HCT116 (cell line): ENCODE data around the gene IL1RAPL1. TPM values are rescaled to one million over a fixed set of nuclear protein-coding genes. Genes with fewer than 3 reads are reported as not detected.

Source experiments
- ATAC-seq: fragments of 200-7000 bp; cut with Tn5 transposase; 2 replicates; pipeline ENCODE4 v1.9.1; 2020; ENCODE audit warnings: mild to moderate bottlenecking, moderate library complexity
- BruUV-seq: library from RNA; stranded (reverse); fragments of 400-500 nt; replicated peaks from 2 replicates; lab custom pipeline; 2021; lab: Mats Ljungman, UMichigan
- CTCF ChIA-PET: fragments of 300-600 bp; sonication (Branson Sonifier 250); formaldehyde crosslinking; loops from one replicate; lab custom pipeline; 2021; ENCODE audit warnings: antibody characterized with exemption; lab: Charles Lee
- POLR2A ChIA-PET: fragments of 300-600, 350-600 bp; sonication (Branson Sonifier 250); formaldehyde crosslinking; loops from one replicate; lab custom pipeline; 2021; ENCODE audit warnings: antibody characterized with exemption; lab: Charles Lee
- RAD21 ChIA-PET, 2 experiments: fragments of 300-600 bp; sonication (Branson Sonifier 250); formaldehyde crosslinking; loops; one replicate each; lab custom pipeline; 2023; ENCODE audit warnings: low total read pairs in 2 of 2; ENCODE audit not compliant: uncharacterized antibody in 2 of 2, unreplicated experiment in 2 of 2, low non-redundant PET in 1 of 2; lab: Charles Lee
- DNase-seq: peaks from one replicate; pipeline ENCODE4 v3.0.0-alpha.2; 2010; ENCODE audit warnings: low read depth, low spot score
- H2AFZ ChIP-seq: fragments of 200-600 bp; shearing (Covaris generic), sonication (generic); 2 replicates; pipeline ENCODE4 v1.6.1; 2017; ENCODE audit warnings: low read depth, mixed run types, mixed read lengths, antibody characterized with exemption, low read length; ENCODE audit not compliant: poor library complexity, severe bottlenecking
- H3K27ac ChIP-seq: 2 replicates; pipeline ENCODE4 v1.5.1; 2012; ENCODE audit warnings: low read depth, low read length
- H3K27me3 ChIP-seq: fragments of 200-600 bp; sonication (generic); 2 replicates; pipeline ENCODE4 v1.6.1; 2016; ENCODE audit warnings: mixed run types, low read length, mixed read lengths; ENCODE audit not compliant: insufficient read depth
- H3K36me3 ChIP-seq, 2 experiments: fragments of 200-500 bp in 1 of 2; fragments of 200-600 bp in 1 of 2; sonication (Bioruptor generic) in 1 of 2; sonication (generic) in 1 of 2; 2 replicates each; pipeline versions ENCODE4 v1.5.1 to v1.6.1; 2014 to 2016; ENCODE audit warnings: low read length in 2 of 2, inconsistent platforms in 1 of 2, mixed read lengths in 1 of 2, mixed run types in 1 of 2; ENCODE audit not compliant: insufficient read depth in 2 of 2, control insufficient read depth in 1 of 2
- H3K4me1 ChIP-seq, 2 experiments: fragments of 200-600 bp in 1 of 2; sonication (generic) in 1 of 2; 2 replicates each; pipeline versions ENCODE4 v1.5.1 to v1.6.1; 2012 to 2017; ENCODE audit warnings: low read length in 2 of 2, inconsistent platforms in 1 of 2, mild to moderate bottlenecking in 1 of 2, mixed read lengths in 1 of 2, mixed run types in 1 of 2, moderate library complexity in 1 of 2; ENCODE audit not compliant: insufficient read depth in 2 of 2, control insufficient read depth in 1 of 2
- H3K4me2 ChIP-seq: fragments of 200-600 bp; sonication (generic); 2 replicates; pipeline ENCODE4 v1.6.1; 2017; ENCODE audit warnings: mixed run types, low read length, mixed read lengths
- H3K4me3 ChIP-seq, 2 experiments: fragments of 200-600 bp in 1 of 2; sonication (generic) in 1 of 2; replicated peaks in 1 of 2; 2 replicates each; pipeline ENCODE4 v1.5.1; 2011 to 2016; ENCODE audit warnings: low read length in 2 of 2, control low read depth in 1 of 2, low read depth in 1 of 2, mild to moderate bottlenecking in 1 of 2, mixed read lengths in 1 of 2, mixed run types in 1 of 2
- H3K79me2 ChIP-seq: fragments of 200-600 bp; sonication (generic); 2 replicates; pipeline ENCODE4 v1.6.1; 2017; ENCODE audit warnings: mild to moderate bottlenecking, mixed run types, low read length, moderate library complexity, mixed read lengths; ENCODE audit not compliant: insufficient read depth
- H3K9ac ChIP-seq: fragments of 200-600 bp; sonication (generic); 2 replicates; pipeline ENCODE4 v1.6.1; 2016; ENCODE audit warnings: low read length, mixed read lengths
- H3K9me2 ChIP-seq: fragments of 200-600 bp; sonication (generic), shearing (Covaris generic); 2 replicates; pipeline ENCODE4 v1.6.1; 2017; ENCODE audit warnings: mixed run types, mild to moderate bottlenecking, moderate library complexity; ENCODE audit not compliant: insufficient read depth
- H3K9me3 ChIP-seq, 2 experiments: fragments of 200-500 bp in 1 of 2; fragments of 200-600 bp in 1 of 2; sonication (Bioruptor generic) in 1 of 2; sonication (generic) in 1 of 2; 2 replicates each; pipeline ENCODE4 v1.6.1; 2014 to 2017; ENCODE audit warnings: low read length in 2 of 2, mixed read lengths in 2 of 2, inconsistent platforms in 1 of 2, low read depth in 1 of 2, mild to moderate bottlenecking in 1 of 2, mixed run types in 1 of 2, moderate library complexity in 1 of 2; ENCODE audit not compliant: control insufficient read depth in 1 of 2, insufficient read depth in 1 of 2
- H4K20me1 ChIP-seq: fragments of 200-600 bp; sonication (generic), shearing (Covaris generic); 2 replicates; pipeline ENCODE4 v1.6.1; 2017; ENCODE audit warnings: mixed run types, mild to moderate bottlenecking, moderate library complexity; ENCODE audit not compliant: insufficient read depth
- CBX3 ChIP-seq: IDR thresholded peaks from 2 replicates; pipeline ENCODE4 v1.6.1; 2012; ENCODE audit warnings: low read depth
- CEBPB ChIP-seq: IDR thresholded peaks from 2 replicates; pipeline ENCODE4 v1.6.1; 2012; ENCODE audit warnings: low read depth
- EGR1 ChIP-seq: IDR thresholded peaks from 2 replicates; pipeline ENCODE4 v1.6.1; 2012; ENCODE audit warnings: low read depth
- EZH2 ChIP-seq: fragments of 200-600 bp; sonication (generic); IDR thresholded peaks from 2 replicates; pipeline ENCODE4 v1.6.1; 2017; ENCODE audit warnings: antibody characterized with exemption, mixed run types
- FOSL1 ChIP-seq: IDR thresholded peaks from 2 replicates; pipeline ENCODE4 v1.6.1; 2012; ENCODE audit warnings: low read depth
- JUND ChIP-seq: IDR thresholded peaks from 2 replicates; pipeline ENCODE4 v1.6.1; 2012
- POLR2A ChIP-seq: IDR thresholded peaks from 2 replicates; pipeline ENCODE4 v1.7.0; 2011; ENCODE audit warnings: borderline replicate concordance; ENCODE audit not compliant: insufficient read depth, insufficient read length; ENCODE audit errors: extremely low read depth
- POLR2AphosphoS5 ChIP-seq: IDR thresholded peaks from 2 replicates; pipeline ENCODE4 v1.6.1; 2011; ENCODE audit warnings: mild to moderate bottlenecking, low read depth, low read length, moderate library complexity
- SIN3A ChIP-seq: IDR thresholded peaks from 2 replicates; pipeline ENCODE4 v1.6.1; 2012; ENCODE audit warnings: low read depth
- SP1 ChIP-seq: IDR thresholded peaks from 2 replicates; pipeline ENCODE4 v1.6.1; 2012; ENCODE audit warnings: low read depth
- TCF7L2 ChIP-seq: IDR thresholded peaks from 2 replicates; pipeline ENCODE4 v1.7.0; 2011; ENCODE audit warnings: borderline replicate concordance, inconsistent platforms; ENCODE audit not compliant: insufficient read depth, insufficient read length; ENCODE audit errors: extremely low read depth
- YY1 ChIP-seq: IDR thresholded peaks from 2 replicates; pipeline ENCODE4 v1.6.1; 2011; ENCODE audit warnings: low read length, low read depth, moderate library complexity, mild to moderate bottlenecking; ENCODE audit not compliant: insufficient replicate concordance; ENCODE audit errors: extremely low read depth
- ZBTB33 ChIP-seq: IDR thresholded peaks from 2 replicates; pipeline ENCODE4 v1.6.1; 2011; ENCODE audit warnings: mild to moderate bottlenecking, low read length, moderate library complexity; ENCODE audit not compliant: insufficient replicate concordance; ENCODE audit errors: extremely low read depth
- ZFX ChIP-seq: fragments of 450-650 bp; IDR thresholded peaks from 2 replicates; pipeline ENCODE4 v1.6.1; 2017
- intact Hi-C: fragments of 100-400 bp; cut with micrococcal nuclease; formaldehyde crosslinking; loops from 2 replicates; pipeline ENCODE4 v1.10.0; 2022
- total RNA-seq: library from RNA; stranded (reverse); gene quantifications from one replicate; pipeline ENCODE4 v1.2.1, GENCODE V29; 2021; ENCODE audit not compliant: unreplicated experiment
- TF ChIP-seq, protein P1 (sequence below): IDR thresholded peaks from 2 replicates; pipeline ENCODE4 v1.6.1; 2012

The IL1RAPL1 gene
- total RNA-seq, 1 experiment from 2014 or later: 2.8 TPM

GRCh38 chrX:29627833-29628232, 1040.6 kb downstream of the IL1RAPL1 start:
- intact Hi-C loops: no loop called here
- TF ChIP-seq POLR2A (no peak), ZFX (no peak)
- TF ChIP-seq, all 23 proteins: peak for 0

GRCh38 chrX:29634516-29634915, 1047.3 kb downstream of the IL1RAPL1 start:
- Histone ChIP-seq H3K79me2 (no peaks in the 10 kb centered on the region), H4K20me1 (no peaks in the 10 kb centered on the region), H3K27ac (no peak overlapping the region), H3K9me3 (no peaks in the 10 kb centered on the region), H3K27me3 (no peaks in the 10 kb centered on the region)
- RAD21 ChIA-PET: no interaction called here
- TF ChIP-seq CEBPB (no peak), EZH2 (no peak), ZFX (no peak), POLR2A (no peak)
- TF ChIP-seq, all 23 proteins: peak for 0
- H3K36me3 ChIP-seq: no peaks in the 10 kb centered on the region
- no peaks in the 10 kb centered on the region for H3K9me2 ChIP-seq
- DNase-seq (no peak), ATAC-seq (no peak)
- H3K4me2 ChIP-seq: no peak overlapping the region
- ChIA-PET CTCF (no interaction called here), POLR2A (no interaction called here)
- BruUV-seq: no TSS peak
- H3K4me1 ChIP-seq: no peaks in the 10 kb centered on the region
- no peak overlapping the region for H3K9ac ChIP-seq
- H3K4me3 ChIP-seq: no peak overlapping the region
- H2AFZ ChIP-seq: no peak overlapping the region
- intact Hi-C loops: no loop called here

More at GRCh38 chrX:29627833-29628232, 1040.6 kb downstream of the IL1RAPL1 start:
- POLR2A ChIA-PET: no interaction called here
- Histone ChIP-seq H3K9me3 (no peaks in the 10 kb centered on the region), H2AFZ (no peak overlapping the region), H3K9ac (no peak overlapping the region), H3K36me3 (no peaks in the 10 kb centered on the region), H3K9me2 (no peaks in the 10 kb centered on the region), H3K79me2 (no peaks in the 10 kb centered on the region), H3K27me3 (no peaks in the 10 kb centered on the region), H3K4me2 (no peak overlapping the region), H3K4me3 (no peak overlapping the region), H3K27ac (no peak overlapping the region), H3K4me1 (no peaks in the 10 kb centered on the region), H4K20me1 (no peaks in the 10 kb centered on the region)
- no peak for DNase-seq
- RAD21 ChIA-PET: no interaction called here
- ATAC-seq: no peak
- no TSS peak for BruUV-seq
- CTCF ChIA-PET: no interaction called here

DNA sequence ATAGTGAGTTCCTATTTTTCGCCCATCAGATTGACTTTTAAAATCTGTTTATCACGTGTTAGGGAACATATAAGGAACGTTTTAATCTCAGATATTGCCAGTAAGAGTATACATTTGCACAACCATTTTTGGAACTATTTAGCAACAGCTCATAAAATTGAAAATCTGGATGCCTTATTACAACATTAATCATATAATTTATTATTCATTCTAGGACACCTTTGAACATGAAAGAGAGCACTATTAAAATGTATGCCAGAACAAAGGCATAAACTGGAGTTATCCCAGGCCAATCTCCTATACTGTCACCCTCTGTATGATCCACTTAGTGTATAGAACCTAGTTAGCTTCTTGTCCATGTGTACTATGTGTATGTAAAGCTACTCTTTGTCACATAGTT, 1049.1 kb downstream of the IL1RAPL1 start:
- RAD21 ChIA-PET: no interaction called here
- Histone ChIP-seq H3K4me2 (no peak overlapping the region), H3K4me3 (no peak overlapping the region), H3K79me2 (no peaks in the 10 kb centered on the region), H4K20me1 (no peaks in the 10 kb centered on the region), H3K27me3 (no peaks in the 10 kb centered on the region), H3K9me3 (no peaks in the 10 kb centered on the region), H3K9ac (no peak overlapping the region), H2AFZ (no peak overlapping the region), H3K27ac (no peak overlapping the region), H3K9me2 (no peaks in the 10 kb centered on the region), H3K4me1 (no peaks in the 10 kb centered on the region), H3K36me3 (no peaks in the 10 kb centered on the region)
- POLR2A ChIA-PET: no interaction called here
- CTCF ChIA-PET: no interaction called here
- intact Hi-C loops: no loop called here
- DNase-seq: no peak
- BruUV-seq: no TSS peak
- ATAC-seq: no peak
- TF ChIP-seq JUND: no peak
- no peak for TF ChIP-seq ZFX
- no peak for TF ChIP-seq FOSL1
- no peak for TF ChIP-seq SIN3A
- no peak for TF ChIP-seq CEBPB
- no peak for TF ChIP-seq ZBTB33
- no peak for TF ChIP-seq SP1
- TF ChIP-seq EGR1: no peak
- no peak for TF ChIP-seq TCF7L2
- TF ChIP-seq POLR2AphosphoS5: no peak
- TF ChIP-seq YY1: no peak
- no peak for TF ChIP-seq CBX3
- TF ChIP-seq, protein P1, sequence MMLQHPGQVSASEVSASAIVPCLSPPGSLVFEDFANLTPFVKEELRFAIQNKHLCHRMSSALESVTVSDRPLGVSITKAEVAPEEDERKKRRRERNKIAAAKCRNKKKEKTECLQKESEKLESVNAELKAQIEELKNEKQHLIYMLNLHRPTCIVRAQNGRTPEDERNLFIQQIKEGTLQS: no peak
